ENCODE data around the gene KCNN3. TPM values are rescaled to one million over a fixed set of nuclear protein-coding genes. Genes with fewer than 3 reads are reported as not detected.

Gene KCNN3
- total and polyA plus RNA-seq, 2 of the 13 experiments (the other 11 are each of a cell fraction or from before 2014, with no cell fraction given) = not detected

Other genes starting within 250 kb of the KCNN3 start
- gene PMVK, start 66.4 kb upstream of the KCNN3 start, total RNA-seq (2016; rRNA removed; fragmentation: Illumina TruSeq; extraction: Trizol) = 3.9 and 7.5 TPM in 2 replicates
- gene PMVK, start 66.4 kb upstream of the KCNN3 start, polyA plus RNA-seq (2011; rRNA removed) = 12.6 and 17.4 TPM in 2 replicates
- 7.3 and 16.3 TPM in 2 replicates for gene PBXIP1, start 85.8 kb upstream of the KCNN3 start, total RNA-seq (2016; rRNA removed; fragmentation: Illumina TruSeq; extraction: Trizol)
- 31.9 and 40.0 TPM in 2 replicates for gene PBXIP1, start 85.8 kb upstream of the KCNN3 start, polyA plus RNA-seq (2011; rRNA removed)
- gene PYGO2, start 91.5 kb upstream of the KCNN3 start, total RNA-seq (2016; rRNA removed; fragmentation: Illumina TruSeq; extraction: Trizol) = 20.3 and 21.3 TPM in 2 replicates
- 21.8 and 24.3 TPM in 2 replicates for gene PYGO2, start 91.5 kb upstream of the KCNN3 start, polyA plus RNA-seq (2011; rRNA removed)
- 52.0 and 55.0 TPM in 2 replicates for gene SHC1, start 100.5 kb upstream of the KCNN3 start, total RNA-seq (2016; rRNA removed; fragmentation: Illumina TruSeq; extraction: Trizol)
- 137 and 146 TPM in 2 replicates for gene SHC1, start 100.5 kb upstream of the KCNN3 start, polyA plus RNA-seq (2011; rRNA removed)
- 217 and 268 TPM in 2 replicates for gene CKS1B, start 104.4 kb upstream of the KCNN3 start, total RNA-seq (2016; rRNA removed; fragmentation: Illumina TruSeq; extraction: Trizol)
- gene CKS1B, start 104.4 kb upstream of the KCNN3 start, polyA plus RNA-seq (2011; rRNA removed) = 122 and 222 TPM in 2 replicates
- gene FLAD1, start 113.1 kb upstream of the KCNN3 start, total RNA-seq (2016; rRNA removed; fragmentation: Illumina TruSeq; extraction: Trizol) = 32.8 and 32.9 TPM in 2 replicates
- gene FLAD1, start 113.1 kb upstream of the KCNN3 start, polyA plus RNA-seq (2011; rRNA removed) = 25.9 and 30.3 TPM in 2 replicates
- gene LENEP, start 123.3 kb upstream of the KCNN3 start, total RNA-seq (2016; rRNA removed; fragmentation: Illumina TruSeq; extraction: Trizol) = 0.29 TPM in 1 of 2 replicates, not detected in the other
- not detected in 2 replicates for gene LENEP, start 123.3 kb upstream of the KCNN3 start, polyA plus RNA-seq (2011; rRNA removed)
- gene ZBTB7B, start 132.5 kb upstream of the KCNN3 start, total RNA-seq (2016; rRNA removed; fragmentation: Illumina TruSeq; extraction: Trizol) = 10.1 and 15.5 TPM in 2 replicates
- gene ZBTB7B, start 132.5 kb upstream of the KCNN3 start, polyA plus RNA-seq (2011; rRNA removed) = 17.5 and 22.3 TPM in 2 replicates
- gene DCST2, start 163.5 kb upstream of the KCNN3 start, total RNA-seq (2016; rRNA removed; fragmentation: Illumina TruSeq; extraction: Trizol) = not detected in 2 replicates
- gene DCST2, start 163.5 kb upstream of the KCNN3 start, polyA plus RNA-seq (2011; rRNA removed) = 0.74 and 0.80 TPM in 2 replicates
- gene DCST1, start 163.5 kb upstream of the KCNN3 start, total RNA-seq (2016; rRNA removed; fragmentation: Illumina TruSeq; extraction: Trizol) = not detected in 2 replicates
- 0.04 TPM in 1 of 2 replicates, not detected in the other for gene DCST1, start 163.5 kb upstream of the KCNN3 start, polyA plus RNA-seq (2011; rRNA removed)
- gene ADAM15, start 181.0 kb upstream of the KCNN3 start, total RNA-seq (2016; rRNA removed; fragmentation: Illumina TruSeq; extraction: Trizol) = 12.3 and 25.6 TPM in 2 replicates
- gene ADAM15, start 181.0 kb upstream of the KCNN3 start, polyA plus RNA-seq (2011; rRNA removed) = 17.9 and 24.0 TPM in 2 replicates
- gene EFNA4, start 193.5 kb upstream of the KCNN3 start, total RNA-seq (2016; rRNA removed; fragmentation: Illumina TruSeq; extraction: Trizol) = 9.3 and 17.2 TPM in 2 replicates
- gene EFNA4, start 193.5 kb upstream of the KCNN3 start, polyA plus RNA-seq (2011; rRNA removed) = 12.0 and 13.9 TPM in 2 replicates
- 1.0 and 1.6 TPM in 2 replicates for gene EFNA3, start 208.6 kb upstream of the KCNN3 start, total RNA-seq (2016; rRNA removed; fragmentation: Illumina TruSeq; extraction: Trizol)
- gene EFNA3, start 208.6 kb upstream of the KCNN3 start, polyA plus RNA-seq (2011; rRNA removed) = 5.7 and 6.8 TPM in 2 replicates

Data from HepG2 (cell line).